Upper lobe of left lung (tissue), 4 donors: ENCODE measurements around the gene DNAAF5.
"Not testable (repeated sequence)": the region's sequence is repeated elsewhere in the genome, so short reads cannot be mapped to it uniquely, and the experiment has no call there.

Experiments
- EP300 ChIP-seq, 4 donors: sonication (generic); formaldehyde crosslinking; IDR thresholded peaks; one replicate each; pipeline ENCODE4 v1.5.1; 2017; ENCODE audit warnings: antibody characterized with exemption in 4 of 4, control low read depth in 2 of 4
- POLR2A ChIP-seq, 4 donors: fragments of 450-650 bp; IDR thresholded peaks; one replicate each; pipeline ENCODE4 v1.5.1; 2016 to 2017; ENCODE audit warnings: antibody characterized with exemption in 4 of 4, mild to moderate bottlenecking in 2 of 4
- TF ChIP-seq, protein P1 (sequence below), 6 experiments: fragments of 450-650 bp in 4 of 6; fragments of 200-600 bp in 2 of 6; sonication (generic) in 2 of 6; IDR thresholded peaks; one replicate each; pipeline ENCODE4 v1.5.1; 2016 to 2019; ENCODE audit warnings: antibody characterized with exemption in 6 of 6

DNA sequence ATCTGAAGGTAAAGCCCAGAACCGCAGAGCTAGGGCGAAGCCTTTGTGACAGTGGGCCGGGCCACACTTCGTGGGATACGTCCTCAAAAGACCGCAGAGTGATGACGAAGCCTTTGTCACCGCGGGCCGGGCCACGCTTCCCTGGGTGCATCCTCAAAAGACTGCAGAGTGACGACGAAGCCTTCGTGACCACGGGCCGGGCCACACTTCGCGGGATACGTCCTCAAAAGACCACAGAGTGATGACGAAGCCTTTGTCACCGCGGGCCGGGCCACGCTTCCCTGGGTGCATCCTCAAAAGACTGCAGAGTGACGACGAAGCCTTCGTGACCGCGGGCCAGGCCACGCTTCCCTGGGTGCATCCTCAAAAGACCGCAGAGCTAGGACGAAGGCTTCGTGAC is 25.8 kb downstream of the DNAAF5 start:
- TF ChIP-seq, protein P1, sequence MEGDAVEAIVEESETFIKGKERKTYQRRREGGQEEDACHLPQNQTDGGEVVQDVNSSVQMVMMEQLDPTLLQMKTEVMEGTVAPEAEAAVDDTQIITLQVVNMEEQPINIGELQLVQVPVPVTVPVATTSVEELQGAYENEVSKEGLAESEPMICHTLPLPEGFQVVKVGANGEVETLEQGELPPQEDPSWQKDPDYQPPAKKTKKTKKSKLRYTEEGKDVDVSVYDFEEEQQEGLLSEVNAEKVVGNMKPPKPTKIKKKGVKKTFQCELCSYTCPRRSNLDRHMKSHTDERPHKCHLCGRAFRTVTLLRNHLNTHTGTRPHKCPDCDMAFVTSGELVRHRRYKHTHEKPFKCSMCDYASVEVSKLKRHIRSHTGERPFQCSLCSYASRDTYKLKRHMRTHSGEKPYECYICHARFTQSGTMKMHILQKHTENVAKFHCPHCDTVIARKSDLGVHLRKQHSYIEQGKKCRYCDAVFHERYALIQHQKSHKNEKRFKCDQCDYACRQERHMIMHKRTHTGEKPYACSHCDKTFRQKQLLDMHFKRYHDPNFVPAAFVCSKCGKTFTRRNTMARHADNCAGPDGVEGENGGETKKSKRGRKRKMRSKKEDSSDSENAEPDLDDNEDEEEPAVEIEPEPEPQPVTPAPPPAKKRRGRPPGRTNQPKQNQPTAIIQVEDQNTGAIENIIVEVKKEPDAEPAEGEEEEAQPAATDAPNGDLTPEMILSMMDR (IDR thresholded peaks at IDR 0.05) = not testable (repeated sequence)
- TF ChIP-seq POLR2A, EP300 (IDR thresholded peaks at IDR 0.05): not testable (repeated sequence)
